NCI-H82 (cell line): ENCODE results near the gene GTPBP4.
"Not testable (repeated sequence)": the region's sequence is repeated elsewhere in the genome, so short reads cannot be mapped to it uniquely, and the experiment has no call there.

Experiments used
- DNase-seq: peaks from one replicate; lab custom pipeline; 2025; lab: John Stamatoyannopoulos, UW

Gene GTPBP4

DNA sequence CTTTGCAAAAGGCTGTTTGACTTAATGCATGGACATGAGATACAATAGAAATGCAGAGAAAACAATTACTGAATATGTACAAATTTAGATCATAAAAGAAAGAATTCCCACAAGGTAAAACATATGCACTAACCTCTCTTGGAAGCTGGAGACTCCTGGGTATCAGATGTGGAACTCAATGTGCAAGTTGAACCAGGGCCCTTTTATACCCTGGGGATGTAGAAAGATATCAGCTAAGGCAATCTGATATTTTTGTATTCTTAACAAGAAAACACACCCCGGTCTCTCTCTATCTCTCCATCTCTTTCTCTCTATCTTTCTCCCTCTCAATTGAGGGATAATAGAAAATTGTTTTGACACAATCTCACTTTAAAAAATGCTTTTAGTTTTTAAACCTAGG lies 37.4 kb downstream of the GTPBP4 start, which contains the start of gene IDI2:
Gene IDI2, minus strand, starts transcription at position 177 of the 400 bp plus-strand sequence. CDS start 1,136 bp downstream, outside the sequence.
- DNase-seq: no peak

DNA sequence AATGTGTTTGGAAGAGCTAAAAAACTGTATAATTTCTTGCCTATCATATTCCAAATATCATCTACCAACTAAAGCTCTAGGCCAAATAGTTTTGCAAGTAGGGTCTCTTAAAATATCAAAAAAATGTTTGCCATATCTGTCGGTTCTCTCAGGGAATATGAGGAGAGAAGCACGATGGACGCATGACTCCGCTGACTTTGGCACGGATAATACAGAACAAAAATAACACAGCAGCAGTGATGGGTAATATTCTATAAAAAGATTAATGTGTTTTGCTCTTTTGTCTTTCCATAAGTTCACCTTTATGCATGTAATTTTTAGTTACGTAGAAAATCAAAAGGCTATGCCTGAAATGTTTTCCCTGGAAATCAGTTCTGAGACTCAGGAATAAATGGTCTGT lies 38.3 kb downstream of the GTPBP4 start:
- DNase-seq: no peak

DNA sequence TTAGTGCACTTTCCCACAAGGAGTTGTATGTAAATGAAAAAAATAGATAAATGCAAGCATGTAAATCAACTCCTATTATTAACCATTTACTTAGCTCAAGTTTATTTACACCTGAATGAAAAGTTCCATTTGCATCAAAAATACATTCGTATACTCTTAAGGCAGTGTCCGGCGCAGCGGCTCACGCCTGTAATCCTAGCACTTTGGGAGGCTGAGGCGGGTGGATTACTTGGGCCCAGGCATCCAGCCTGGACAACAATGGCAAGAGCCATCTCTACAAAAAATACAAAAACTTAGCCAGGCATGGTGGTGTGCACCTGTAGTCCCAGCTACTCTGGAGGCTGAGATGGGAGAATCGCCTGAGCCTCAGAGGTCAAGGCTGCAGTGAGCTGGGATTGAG lies 41.6 kb downstream of the GTPBP4 start:
- DNase-seq: no peak

DNA sequence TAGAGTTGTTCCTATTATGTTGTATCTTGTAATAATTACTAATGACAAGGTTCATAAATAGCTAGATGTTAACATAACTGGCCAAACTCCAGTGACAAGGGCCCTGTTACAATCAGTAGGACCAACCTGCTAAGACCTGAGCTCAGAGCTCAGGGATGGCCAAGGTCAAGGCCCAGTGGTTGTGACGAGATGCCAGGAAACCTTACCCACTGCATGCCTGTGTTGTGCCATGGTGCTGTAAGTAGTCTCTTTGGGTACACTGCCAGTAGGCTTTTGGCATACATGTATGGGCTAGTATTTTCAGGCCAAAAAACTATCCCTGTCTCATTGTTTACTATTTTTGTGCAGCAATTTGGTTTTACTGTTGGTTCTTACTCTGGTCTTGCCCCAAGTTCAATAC lies 45.4 kb downstream of the GTPBP4 start:
- no peak for DNase-seq

DNA sequence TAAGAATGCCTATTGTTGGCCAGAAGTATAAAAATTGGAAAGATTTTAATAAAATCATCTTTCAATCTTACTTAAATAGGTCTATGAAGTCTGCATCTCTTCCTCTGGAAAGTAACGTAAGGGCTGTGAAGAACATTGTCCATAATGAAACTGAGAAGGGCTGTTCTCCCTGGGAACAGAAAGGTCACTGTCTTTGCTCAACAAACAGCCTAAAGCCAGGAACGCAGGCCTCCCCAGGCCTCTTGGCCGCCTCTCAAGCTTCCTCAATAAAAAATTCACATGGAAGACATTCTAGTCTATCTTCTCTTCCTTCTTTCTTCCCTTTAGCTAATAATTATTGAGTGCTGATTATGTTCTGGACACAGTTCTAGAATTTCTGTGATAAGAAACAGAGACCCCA lies 46.5 kb downstream of the GTPBP4 start:
- DNase-seq: no peak

DNA sequence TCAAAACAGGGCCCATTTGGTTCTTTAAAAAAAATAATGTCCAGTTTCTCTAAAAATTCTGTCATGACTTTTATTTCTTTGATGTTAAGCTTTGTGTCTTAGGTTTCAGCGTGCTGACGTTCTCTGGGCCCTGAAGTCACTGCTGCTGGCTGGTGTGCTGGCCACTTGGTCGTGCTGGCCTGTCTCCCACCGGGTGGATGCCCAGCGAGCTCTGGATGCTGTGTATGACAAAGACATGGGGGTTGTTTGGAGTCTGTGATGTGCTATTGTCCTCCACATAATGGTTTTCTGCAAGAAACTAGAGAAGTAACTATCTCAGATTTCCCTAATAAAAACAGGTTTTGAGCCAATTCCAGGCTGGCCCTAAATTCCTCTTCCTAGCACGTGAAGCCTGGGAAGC lies 47.0 kb downstream of the GTPBP4 start:
- no peak for DNase-seq

DNA sequence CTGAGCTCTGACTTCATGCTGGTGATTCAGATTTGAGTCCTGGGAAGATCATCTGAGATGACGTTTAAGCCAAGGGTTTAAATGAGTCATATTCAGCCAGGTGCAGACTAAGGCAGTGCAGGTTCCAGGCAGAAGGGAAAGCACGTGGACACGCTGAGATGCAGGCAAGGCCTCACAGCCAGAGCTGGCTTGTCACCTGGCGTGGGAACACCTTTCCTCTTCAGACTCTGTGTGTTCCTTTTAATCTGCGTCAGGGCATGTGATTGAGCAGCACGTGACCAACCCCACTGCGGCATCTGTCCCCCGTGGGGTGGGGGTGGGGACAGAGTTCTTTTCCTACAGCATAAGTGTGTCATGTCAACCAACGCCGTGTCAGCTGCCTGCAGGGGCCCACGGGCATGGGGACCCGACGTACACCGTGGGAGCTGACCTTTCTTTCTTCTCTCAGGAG lies 48.1 kb downstream of the GTPBP4 start:
- no peak for DNase-seq

DNA sequence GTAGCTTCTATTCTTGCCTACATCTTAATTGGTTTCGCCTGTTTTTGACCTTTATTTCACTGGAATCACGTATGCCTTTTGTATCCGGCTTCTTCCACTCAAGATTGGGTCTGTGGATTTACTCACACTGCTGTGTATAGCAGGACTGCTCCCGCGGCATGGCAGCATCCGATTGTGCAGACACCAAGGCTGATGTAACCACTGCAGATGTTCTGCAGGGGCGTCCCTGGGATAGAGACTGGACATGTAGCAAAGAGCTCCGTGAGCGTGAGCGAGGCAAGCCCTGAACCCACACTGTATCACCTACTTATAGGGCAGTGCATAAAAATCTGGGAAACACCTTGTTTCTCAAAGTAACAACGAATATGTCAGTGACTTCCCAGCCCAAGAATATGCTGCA lies 48.9 kb downstream of the GTPBP4 start:
- no peak for DNase-seq

DNA sequence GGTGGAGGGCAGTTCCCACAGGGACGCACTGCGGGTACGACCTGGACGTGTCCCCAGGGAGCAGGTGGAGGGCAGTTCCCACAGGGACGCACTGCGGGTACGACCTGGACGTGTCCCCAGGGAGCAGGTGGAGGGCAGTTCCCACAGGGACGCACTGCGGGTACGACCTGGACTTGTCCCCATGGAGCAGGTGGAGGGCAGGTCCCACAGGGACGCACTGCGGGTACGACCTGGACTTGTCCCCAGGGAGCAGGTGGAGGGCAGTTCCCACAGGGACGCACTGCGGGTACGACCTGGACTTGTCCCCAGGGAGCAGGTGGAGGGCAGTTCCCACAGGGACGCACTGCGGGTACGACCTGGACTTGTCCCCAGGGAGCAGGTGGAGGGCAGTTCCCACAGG lies 50.5 kb downstream of the GTPBP4 start:
- DNase-seq: not testable (repeated sequence)

DNA sequence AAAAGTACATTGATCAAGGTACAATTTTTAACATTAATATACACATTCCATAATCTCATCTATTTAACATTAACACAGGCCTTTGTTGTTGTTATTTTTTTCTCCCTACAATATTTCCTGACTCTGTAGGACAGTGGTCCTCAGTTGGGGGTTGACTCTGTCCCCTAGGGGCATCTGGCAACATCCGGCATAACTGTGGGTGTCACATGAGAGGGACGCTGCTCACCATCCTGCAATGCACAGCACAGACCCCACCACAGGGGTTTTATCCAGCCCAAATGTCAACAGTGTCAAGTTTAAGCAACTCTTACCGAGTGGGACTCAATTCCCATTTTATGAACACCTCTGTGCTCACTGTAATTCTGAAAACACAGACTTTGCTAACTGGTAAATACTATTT lies 51.9 kb downstream of the GTPBP4 start:
- no peak for DNase-seq

DNA sequence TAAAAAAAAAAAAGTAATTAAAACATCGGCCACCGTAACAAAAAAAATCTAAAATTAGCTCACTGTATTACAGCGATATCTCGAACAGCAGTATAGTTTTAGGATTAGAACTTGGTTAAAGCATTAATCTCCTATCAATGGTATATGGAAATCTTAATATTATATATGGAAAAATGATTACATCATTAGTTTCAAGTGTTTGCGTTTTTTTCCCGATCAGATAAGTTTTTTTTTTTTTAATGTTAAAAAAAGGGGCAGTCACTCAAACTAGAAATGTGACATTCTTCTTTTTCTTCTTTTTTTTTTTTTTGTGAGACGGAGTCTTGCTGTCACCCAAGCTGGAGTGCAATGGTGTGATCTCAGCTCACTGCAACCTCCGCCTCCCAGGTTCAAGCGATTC lies 53.3 kb downstream of the GTPBP4 start:
- no peak for DNase-seq

DNA sequence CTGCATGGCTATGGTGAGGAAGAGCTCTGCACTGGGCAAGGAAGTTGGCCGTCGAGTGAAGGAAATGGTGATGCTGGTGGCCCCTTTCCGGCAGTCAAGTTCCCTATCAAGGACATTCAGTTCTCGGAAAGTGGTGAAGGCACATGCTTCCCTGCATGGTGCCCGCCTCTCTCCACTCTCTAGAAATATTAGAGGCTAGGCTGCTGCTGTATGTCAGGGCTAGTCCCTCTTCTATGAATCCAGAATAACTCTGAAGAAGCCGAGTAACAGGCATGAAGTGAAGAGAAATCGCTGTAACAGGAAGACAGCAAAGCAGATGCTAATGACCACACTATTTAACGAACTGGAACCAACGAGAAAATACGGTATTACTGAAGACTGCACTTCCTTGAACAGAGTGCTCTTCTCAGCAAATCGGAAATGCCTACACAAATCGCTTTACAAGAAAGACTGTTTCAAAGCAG lies 55.3 kb downstream of the GTPBP4 start:
- DNase-seq: no peak

DNA sequence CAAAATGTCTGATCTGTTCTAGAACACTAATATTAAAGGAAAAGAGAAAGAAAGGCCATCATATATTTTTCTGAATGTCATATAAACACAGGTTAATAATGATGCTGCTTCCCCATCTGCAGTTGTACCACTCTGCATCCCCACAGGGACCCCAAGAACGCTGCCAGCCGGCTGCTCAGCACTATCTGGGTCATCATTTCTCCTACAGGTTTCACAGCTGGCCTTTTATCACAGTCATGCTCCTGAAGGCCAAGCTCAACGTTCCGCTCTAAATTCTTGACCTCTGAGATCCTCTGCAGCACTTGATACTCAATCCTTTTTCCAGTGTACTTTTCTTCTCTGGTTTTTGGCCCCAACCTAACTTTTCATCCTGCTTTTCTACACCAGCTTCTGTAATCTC lies 55.9 kb downstream of the GTPBP4 start:
- DNase-seq: no peak

DNA sequence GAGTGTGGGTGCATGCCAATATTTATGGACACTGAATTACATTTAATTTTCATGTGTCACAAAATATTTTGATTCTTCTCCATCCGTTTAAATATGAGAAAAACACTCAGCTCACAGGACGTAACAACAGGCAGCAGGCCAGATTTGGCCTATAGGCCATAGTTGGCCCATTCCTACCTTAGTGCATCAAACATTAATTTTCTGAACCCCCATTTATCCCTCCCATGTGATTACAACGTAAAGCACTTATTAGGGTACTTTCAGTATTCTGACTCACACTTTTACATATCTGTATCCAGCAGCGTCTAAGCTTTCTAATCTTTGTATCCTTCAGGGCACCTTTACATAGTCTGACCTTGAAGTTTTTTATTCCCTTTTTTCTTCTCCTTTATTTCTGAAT lies 56.7 kb downstream of the GTPBP4 start:
- no peak for DNase-seq

DNA sequence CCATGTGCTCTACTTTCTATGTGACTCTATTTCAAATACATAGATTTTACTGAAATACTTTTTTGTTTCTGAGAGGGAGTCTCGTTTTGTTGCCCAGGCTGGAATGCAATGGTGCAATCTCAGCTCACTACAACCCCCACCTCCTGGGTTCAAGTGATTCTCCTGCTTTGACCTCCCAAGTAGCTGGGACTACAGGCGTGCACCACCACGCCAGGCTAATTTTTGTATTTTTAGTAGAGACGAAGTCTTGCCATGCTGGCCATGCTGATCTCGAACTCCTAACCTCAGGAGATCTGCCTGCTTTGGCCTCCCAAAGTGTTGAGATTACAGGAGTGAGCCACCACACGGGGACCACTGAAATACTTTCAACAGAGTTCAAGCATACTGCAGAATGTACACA lies 57.2 kb downstream of the GTPBP4 start:
- DNase-seq: no peak

DNA sequence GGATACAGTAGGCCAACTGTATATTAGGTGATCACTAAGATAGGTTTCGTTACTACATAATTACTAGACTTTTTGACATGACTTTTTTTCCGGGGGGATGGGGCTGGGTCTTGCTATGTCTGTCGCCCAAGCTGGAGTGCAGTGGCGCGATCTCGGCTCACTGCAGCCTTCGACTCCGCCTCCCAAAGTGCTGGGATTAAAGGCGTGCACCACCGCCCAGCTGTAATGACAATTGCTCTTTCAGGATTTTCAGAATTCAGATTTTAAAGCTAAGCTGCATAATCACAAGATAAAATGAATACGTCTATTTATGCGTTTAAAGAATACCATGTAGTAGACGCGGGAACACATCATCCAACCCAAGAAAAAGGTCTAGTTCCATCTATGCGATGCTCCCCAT lies 59.7 kb downstream of the GTPBP4 start:
- DNase-seq: peak; percentile 64

DNA sequence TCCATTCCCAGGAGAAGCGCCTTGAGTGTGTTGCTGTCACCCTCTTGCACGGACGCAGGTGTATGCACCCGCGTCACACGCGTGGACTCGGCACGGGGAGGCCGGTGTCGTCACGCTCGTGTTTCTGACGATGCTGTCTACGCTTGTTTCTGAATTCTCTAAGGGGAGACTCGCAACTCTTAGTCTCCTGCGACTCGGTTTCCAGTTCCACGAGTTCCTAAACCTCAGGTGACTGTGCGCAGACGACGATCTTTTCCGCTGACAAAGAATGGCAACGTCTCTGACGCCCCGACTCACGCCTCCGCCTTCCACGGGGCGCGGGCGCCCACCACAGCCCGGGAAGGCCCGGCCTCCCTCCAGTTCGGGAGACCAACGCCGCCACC lies 60.1 kb downstream of the GTPBP4 start:
- DNase-seq: no peak

DNA sequence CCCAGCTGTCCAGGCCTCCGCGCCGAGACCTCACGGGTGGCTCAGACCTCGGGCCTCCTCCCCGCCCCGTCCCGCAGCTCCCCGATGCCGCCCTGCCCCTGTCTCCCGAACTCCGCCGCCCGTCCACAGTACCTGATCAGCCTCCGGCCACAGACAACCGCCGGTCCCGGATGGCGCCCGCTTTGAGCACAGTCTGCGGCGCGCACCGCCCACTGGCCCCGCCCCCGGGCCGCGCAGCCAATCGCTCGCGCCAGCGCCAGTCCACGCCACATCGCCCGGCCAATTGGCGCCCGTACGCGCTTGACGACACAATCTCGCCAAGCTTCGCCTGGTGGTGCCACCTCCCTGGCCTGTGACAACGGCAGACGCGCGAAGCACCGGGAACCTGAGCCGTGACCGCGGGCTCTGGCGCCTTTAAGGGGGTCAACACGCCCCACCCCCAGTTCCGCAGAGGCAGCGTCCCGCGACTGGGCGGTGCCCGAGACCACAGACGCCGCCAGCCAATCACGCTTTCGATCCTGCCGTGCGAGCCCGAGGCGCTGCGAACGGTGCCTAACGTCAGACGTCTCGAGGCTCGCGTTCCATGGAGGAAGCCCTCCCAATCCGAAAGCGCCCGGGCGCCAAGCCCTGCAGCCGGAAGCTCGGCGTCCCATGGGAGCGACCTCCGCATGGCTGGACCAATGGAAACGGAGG lies 60.6 kb downstream of the GTPBP4 start, which contains the start of gene IDI1:
Gene IDI1, minus strand, starts transcription at position 388 of the 693 bp plus-strand sequence. Its CDS starts 116 bp downstream, at position 272.
- DNase-seq: peak; percentile 98

DNA sequence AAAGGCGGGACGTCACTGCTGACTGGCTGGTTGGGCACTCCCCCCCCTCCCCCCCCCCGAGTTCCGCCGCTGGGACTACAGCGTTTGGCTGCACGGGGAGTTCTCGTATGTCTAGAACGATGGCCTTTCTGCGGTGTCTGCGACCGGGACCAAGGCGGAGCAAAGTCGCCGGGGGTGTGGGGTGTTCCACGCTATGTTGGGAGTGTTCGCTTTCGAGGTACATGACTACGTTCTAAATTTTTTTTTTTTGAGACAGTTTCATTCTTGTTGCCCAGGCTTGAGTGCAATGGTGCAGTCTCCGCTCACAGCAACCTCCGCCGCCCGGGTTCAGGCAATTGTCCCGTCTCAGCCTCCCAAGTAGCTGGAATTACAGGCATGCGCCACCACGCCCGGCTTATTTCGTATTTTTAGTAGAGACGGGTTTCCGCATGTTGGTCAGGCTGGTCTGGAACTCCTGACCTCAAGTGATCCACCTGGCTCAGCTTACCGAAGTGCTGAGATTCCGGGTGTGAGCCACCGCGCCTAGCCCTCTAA lies 61.3 kb downstream of the GTPBP4 start:
- no peak for DNase-seq

DNA sequence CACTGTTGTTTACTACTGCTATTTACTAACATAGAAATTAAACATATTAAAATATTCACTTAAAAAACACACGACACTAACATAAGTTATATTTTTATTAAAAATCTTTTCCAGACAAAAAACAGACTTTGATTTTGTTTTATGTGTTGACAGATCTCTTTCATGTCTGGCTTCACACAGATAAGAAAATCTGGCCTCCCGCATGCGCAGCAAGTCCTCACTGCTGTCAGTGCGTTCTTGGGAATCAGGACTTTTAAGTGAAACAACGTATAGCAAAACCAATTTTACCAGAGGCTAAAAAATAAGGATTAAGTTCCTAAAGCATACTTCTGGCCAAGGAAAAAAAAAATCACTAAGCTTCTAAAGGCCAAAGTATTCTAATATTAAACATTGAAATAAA lies 61.9 kb downstream of the GTPBP4 start:
- peak; percentile 25 for DNase-seq

DNA sequence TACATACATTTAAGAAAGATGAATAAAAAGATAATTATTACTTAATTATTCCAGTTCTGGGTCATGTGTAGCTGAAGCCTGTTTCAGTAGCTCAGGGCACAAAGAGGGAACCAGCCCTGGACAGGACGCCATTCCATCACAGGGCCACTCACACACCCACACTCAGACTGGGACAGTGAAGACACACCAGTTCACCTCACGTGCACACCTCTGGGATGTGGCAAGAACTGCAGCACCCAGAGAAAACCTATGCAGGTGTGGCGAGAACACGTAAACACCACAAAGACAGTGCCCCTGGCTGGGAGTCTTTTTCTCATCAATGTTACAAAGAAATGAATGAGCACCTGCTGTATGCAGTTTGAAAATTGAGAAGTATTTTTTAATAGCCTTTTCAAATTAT lies 62.3 kb downstream of the GTPBP4 start:
- DNase-seq: peak; percentile 52

DNA sequence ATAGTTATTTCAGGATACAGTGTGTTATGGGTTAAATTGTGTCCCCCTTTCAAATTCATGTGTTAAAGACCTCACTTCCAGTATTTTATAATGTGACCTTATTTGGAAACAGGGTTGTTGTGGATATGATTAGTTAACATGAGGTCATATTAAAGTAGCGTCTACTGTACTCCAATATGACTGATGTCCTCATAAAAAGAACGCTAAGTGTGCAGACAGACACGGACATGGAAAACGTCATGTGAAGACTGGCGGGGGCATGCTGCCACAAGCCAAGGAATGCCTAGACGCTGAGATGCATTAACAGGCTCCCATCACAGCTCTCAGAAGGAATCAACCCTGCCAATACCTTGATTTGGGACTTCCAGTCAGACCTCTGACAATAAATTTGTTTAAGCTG lies 66.5 kb downstream of the GTPBP4 start:
- no peak for DNase-seq

DNA sequence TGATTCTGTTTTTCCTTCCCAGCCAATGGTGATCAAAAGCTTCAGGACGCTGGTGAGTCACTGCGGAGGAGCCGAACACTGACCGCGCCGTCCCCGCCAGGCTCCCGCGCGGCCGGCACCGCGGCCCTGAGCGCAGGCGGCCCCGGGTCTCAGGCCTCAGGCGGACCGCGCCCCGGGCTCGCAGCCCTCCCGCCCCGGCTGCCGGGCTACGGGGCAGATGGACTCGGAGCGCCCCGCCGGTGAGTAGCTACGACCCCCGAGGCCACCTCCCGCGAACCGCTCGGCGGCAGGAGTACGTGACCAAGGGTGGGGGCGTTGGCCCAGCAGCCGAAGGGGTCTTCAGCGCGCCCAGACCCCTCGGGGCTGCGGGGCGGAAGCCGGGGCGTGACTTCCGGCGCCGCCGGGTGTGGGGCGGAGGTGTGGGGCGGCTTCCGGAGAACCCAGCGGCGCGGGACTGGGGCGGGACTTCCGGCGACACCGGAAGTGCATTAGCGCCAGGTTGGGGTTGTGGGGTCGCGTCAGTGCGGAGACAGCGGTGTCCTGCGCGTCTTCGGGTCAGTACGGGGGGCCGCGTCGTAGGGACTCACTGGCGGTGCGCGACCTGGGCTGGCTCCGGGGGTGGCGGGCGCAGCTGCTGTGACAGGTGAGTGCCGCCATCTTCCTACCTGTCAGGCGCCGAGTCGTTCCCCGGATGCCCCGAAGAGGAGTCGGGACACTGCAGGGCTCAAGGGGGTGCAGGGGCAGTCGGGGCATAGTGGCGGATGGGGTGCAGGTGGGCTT lies 68.3 kb downstream of the GTPBP4 start, which contains the start of gene WDR37:
Gene WDR37, plus strand, starts transcription at position 60 of the 780 bp plus-strand sequence. CDS start 15,771 bp downstream, outside the sequence.
- DNase-seq: peak; percentile 86
